Transverse colon (tissue), 4 donors: ENCODE results near the gene SLC6A18. TPM values are rescaled to one million over a fixed set of nuclear protein-coding genes. Genes with fewer than 3 reads are reported as not detected.

Source experiments
- DNase-seq: peaks from one replicate; pipeline ENCODE4 v3.0.0-alpha.2; 2019
- H3K27ac ChIP-seq, 4 donors: fragments of 200-600 bp; sonication (generic); 2 replicates each; pipeline ENCODE4 v1.5.1; 2016 to 2018; ENCODE audit warnings: inconsistent platforms in 4 of 4
- H3K27me3 ChIP-seq: fragments of 200-600 bp; sonication (generic); 2 replicates; pipeline ENCODE4 v1.5.1; 2017; ENCODE audit warnings: inconsistent platforms
- H3K36me3 ChIP-seq, 4 donors: fragments of 200-600 bp; sonication (generic); 2 replicates each; pipeline ENCODE4 v1.5.1; 2017 to 2019; ENCODE audit warnings: inconsistent platforms in 4 of 4
- H3K4me1 ChIP-seq, 4 donors: fragments of 200-600 bp; sonication (generic); 2 replicates each; pipeline ENCODE4 v1.5.1; 2017 to 2020; ENCODE audit warnings: inconsistent platforms in 4 of 4
- H3K4me3 ChIP-seq, 4 donors: fragments of 200-600 bp; sonication (generic); 1 replicate in 1 of 4; 2 replicates in 3 of 4; pipeline versions ENCODE4 v1.5.1 to v1.6.1; 2017 to 2019; ENCODE audit warnings: inconsistent platforms in 4 of 4
- H3K9me3 ChIP-seq, 2 donors: fragments of 200-600 bp; sonication (generic); 2 replicates each; pipeline ENCODE4 v1.5.1; 2017 to 2019; ENCODE audit warnings: inconsistent platforms in 2 of 2
- EP300 ChIP-seq: sonication (generic); formaldehyde crosslinking; IDR thresholded peaks from one replicate; pipeline ENCODE4 v1.6.1; 2017; ENCODE audit warnings: antibody characterized with exemption, low read depth
- POLR2A ChIP-seq: fragments of 450-650 bp; IDR thresholded peaks from one replicate; pipeline ENCODE4 v1.6.1; 2016; ENCODE audit warnings: antibody characterized with exemption, mild to moderate bottlenecking, moderate library complexity
- POLR2AphosphoS5 ChIP-seq, 3 donors: sonication (generic); formaldehyde crosslinking; IDR thresholded peaks; one replicate each; pipeline ENCODE4 v1.6.1; 2016; ENCODE audit warnings: antibody characterized with exemption in 3 of 3
- WGBS, 2 donors: methylation state at CpG; one replicate each; pipeline ENCODE4 v1.1.5; 2018; ENCODE audit warnings: low coverage in 1 of 2; 5-methylcytosine and 5-hydroxymethylcytosine counted together
- in situ Hi-C, 4 donors: fragments of 200-750 bp; cut with MboI; loops; one replicate each; pipeline versions ENCODE4 v1.15.0 to v1.15.1; 2017; ENCODE audit warnings: low sequenced_read_pairs in 3 of 4, low pct_ligation_motif_present in 1 of 4, low pct_unique_long_range_greater_than_20kb in 1 of 4
- intact Hi-C: fragments of 100-400 bp; cut with DNase I; formaldehyde crosslinking; loops from one replicate; pipeline ENCODE4 v1.15.1; 2023; ENCODE audit warnings: low total_unique reads
- total RNA-seq, 4 donors: library from RNA; depleted of rRNA; stranded (reverse); fragments of >200 nt; gene quantifications; one replicate each; pipeline ENCODE4 v1.1.0, GENCODE V29; 2016
- TF ChIP-seq, protein P1 (sequence below), 5 experiments: fragments of 200-600 bp in 3 of 5; fragments of 450-650 bp in 2 of 5; sonication (generic) in 3 of 5; IDR thresholded peaks; 1 replicate in 2 of 5; 2 replicates in 3 of 5; pipeline ENCODE4 v1.5.1; 2016 to 2017; ENCODE audit warnings: antibody characterized with exemption in 5 of 5, inconsistent platforms in 3 of 5, mild to moderate bottlenecking in 2 of 5, moderate library complexity in 1 of 5

Gene SLC6A18
- not detected for total RNA-seq

- TF ChIP-seq EP300 (no peak), POLR2AphosphoS5 (IDR thresholded peaks at IDR 0.05) (no peak), POLR2A (no peak)
- TF ChIP-seq, protein P1, sequence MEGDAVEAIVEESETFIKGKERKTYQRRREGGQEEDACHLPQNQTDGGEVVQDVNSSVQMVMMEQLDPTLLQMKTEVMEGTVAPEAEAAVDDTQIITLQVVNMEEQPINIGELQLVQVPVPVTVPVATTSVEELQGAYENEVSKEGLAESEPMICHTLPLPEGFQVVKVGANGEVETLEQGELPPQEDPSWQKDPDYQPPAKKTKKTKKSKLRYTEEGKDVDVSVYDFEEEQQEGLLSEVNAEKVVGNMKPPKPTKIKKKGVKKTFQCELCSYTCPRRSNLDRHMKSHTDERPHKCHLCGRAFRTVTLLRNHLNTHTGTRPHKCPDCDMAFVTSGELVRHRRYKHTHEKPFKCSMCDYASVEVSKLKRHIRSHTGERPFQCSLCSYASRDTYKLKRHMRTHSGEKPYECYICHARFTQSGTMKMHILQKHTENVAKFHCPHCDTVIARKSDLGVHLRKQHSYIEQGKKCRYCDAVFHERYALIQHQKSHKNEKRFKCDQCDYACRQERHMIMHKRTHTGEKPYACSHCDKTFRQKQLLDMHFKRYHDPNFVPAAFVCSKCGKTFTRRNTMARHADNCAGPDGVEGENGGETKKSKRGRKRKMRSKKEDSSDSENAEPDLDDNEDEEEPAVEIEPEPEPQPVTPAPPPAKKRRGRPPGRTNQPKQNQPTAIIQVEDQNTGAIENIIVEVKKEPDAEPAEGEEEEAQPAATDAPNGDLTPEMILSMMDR (IDR thresholded peaks at IDR 0.05): no peak
- H3K4me3 ChIP-seq: no peak within 1 kb of the TSS
- no peaks in the 10 kb centered on the region for H3K36me3 ChIP-seq
- in situ Hi-C loops: no loop called here
- DNase-seq: no peak
- peaks cover 31% of the 10 kb centered on the region for H3K27me3 ChIP-seq
- H3K27ac ChIP-seq: no peak within 1 kb of the TSS
- intact Hi-C loops: no loop called here
- peaks cover 0 to 4% (median 0%) of the 10 kb centered on the region in 4 donors for H3K4me1 ChIP-seq
- 80 to 81% methylated on average over 6 to 11 of the region's 11 CpGs for WGBS, 2 donors
- H3K9me3 ChIP-seq: no peaks in the 10 kb centered on the region
These were observed at the start of gene SLC6A18 for GRCh38 chr5:1225081-1225480. Gene SLC6A18, plus strand, starts transcription at chr5:1225381. Its CDS starts 97 bp downstream, at chr5:1225478.

DNA sequence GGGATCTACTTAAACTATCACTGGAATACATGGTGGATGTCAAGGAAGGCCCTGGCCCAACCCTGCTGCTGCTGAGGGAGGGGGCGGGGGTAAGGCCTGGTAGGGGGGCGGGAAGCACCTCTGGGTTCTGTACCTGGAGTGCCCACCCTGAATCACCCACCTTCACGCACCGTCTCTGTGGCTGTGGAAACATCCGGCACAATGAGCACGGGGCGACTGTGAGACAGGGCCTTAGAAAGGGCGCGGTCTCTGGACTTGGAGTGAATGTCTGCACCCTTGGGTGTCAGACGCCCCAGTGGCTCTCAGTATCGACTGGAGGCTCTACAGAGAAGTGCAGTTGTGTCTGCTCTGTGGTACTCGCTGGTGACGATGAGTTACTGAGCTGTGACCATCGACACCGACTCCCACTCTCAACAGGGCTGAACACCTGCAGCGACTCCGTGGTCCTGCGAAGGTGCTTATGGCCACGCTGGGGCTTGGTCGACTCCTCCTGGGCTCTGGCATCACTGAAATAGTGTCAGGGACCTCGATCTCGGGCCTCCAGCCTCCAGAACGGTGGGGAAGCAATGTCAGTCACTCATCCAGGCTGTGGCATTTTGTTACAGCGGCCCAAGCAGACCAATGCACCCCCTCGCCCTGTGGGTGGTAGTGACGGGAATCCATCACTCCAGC, 49.2 kb upstream of the SLC6A18 start:
- in situ Hi-C loops (loop anchor here in 3 of 4 donors (10.0 to 25.0 kb wide), 2 partner anchors 461 to 469 kb away; no protein-coding TSS in a partner anchor), intact Hi-C loops (no loop called here)
- no peak overlapping the region for H3K4me3 ChIP-seq
- TF ChIP-seq EP300: no peak
- no peak for TF ChIP-seq POLR2A
- no peak for TF ChIP-seq POLR2AphosphoS5 (IDR thresholded peaks at IDR 0.05)
- TF ChIP-seq, protein P1 (IDR thresholded peaks at IDR 0.05): no peak
- H3K27me3 ChIP-seq: peaks cover 4% of the 10 kb centered on the region
- H3K36me3 ChIP-seq: no peaks in the 10 kb centered on the region
- no peaks in the 10 kb centered on the region for H3K9me3 ChIP-seq
- H3K27ac ChIP-seq: no peak overlapping the region
- H3K4me1 ChIP-seq: peaks cover 0 to 2% (median 0%) of the 10 kb centered on the region in 4 donors
- 93% methylated on average over 26 of the region's 26 CpGs; no CpG with 5 or more reads in 1 of the 2 donors for WGBS, 2 donors
- no peak for DNase-seq

DNA sequence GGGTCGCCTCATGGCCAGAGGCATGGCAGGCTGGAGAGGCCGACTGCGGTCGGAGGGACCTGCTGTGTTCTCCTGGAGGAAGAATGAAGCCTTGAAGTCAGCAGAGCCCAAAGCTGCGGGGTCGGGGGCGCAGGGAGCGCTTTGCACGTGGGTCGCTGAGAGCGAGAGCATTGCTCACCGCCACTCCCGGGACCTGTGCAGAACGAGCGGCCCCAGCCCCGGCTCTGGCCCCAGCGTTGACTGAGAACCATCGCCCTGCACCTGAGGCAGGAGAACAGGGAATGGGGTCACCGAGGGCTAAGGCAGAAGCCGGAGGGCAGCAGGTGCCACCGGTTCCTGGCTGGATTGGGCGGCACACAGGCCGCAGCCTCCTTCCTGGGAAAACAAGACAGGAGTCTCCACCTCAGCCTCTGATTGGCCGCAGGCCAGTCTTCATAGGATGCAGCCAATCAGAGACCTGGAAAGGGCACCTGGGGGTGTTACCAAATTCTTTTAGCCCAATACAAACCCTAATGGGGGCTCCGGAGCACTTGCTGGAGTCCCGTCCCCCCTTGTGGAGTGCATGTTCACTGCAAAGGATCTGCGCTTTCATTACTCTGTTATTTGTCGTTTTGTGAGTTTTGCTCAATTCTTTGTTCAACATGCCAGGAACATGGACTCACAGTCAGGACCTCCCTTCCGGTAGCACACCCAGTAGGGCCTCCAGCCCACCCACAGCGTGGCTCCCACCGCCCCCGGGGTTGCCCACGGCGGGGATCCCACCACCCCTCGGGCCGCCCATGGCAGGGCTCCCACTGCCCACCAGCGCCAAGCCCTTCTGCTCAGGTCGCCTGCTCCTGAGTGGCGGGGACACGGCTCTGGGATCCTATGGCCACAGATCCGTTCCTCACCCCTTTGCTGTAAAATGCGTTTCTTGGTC, 48.4 kb upstream of the SLC6A18 start:
- Histone ChIP-seq H3K36me3 (no peaks in the 10 kb centered on the region), H3K27me3 (peaks cover 4% of the 10 kb centered on the region), H3K27ac (no peak overlapping the region), H3K4me3 (no peak overlapping the region), H3K4me1 (peaks cover 0 to 10% (median 4%) of the 10 kb centered on the region in 4 donors), H3K9me3 (no peaks in the 10 kb centered on the region)
- no peak for DNase-seq
- WGBS, 2 donors: 73 to 94% methylated on average over 4 to 42 of the region's 42 CpGs
- in situ Hi-C loops: loop anchor here in 3 of 4 donors (10.0 to 25.0 kb wide), 2 partner anchors 461 to 468 kb away; no protein-coding TSS in a partner anchor
- intact Hi-C loops: no loop called here
- TF ChIP-seq, protein P1 (IDR thresholded peaks at IDR 0.05): no peak
- TF ChIP-seq EP300 (no peak), POLR2A (no peak), POLR2AphosphoS5 (IDR thresholded peaks at IDR 0.05) (no peak)
